GM21390 (cell line): ENCODE measurements around the gene PHOX2A.
A peak's percentile ranks its signal among the peaks of the same experiment; 100 is the strongest.
"Not testable (repeated sequence)": the region's sequence is repeated elsewhere in the genome, so short reads cannot be mapped to it uniquely, and the experiment has no call there.

ENCODE experiments used
- ATAC-seq: cut with Tn5 transposase; IDR thresholded peaks from one replicate; pipeline ENCODE4 v1.9.1; 2021; ENCODE audit not compliant: unreplicated experiment

The PHOX2A gene

GRCh38 chr11:72223615-72224563, 20.1 kb downstream of the PHOX2A start:
- peak; percentile 46 for ATAC-seq

- peak; percentile 64 for ATAC-seq
These were observed 20.9 kb downstream of the PHOX2A start for GRCh38 chr11:72222907-72223614.

- no peak for ATAC-seq
These were observed 21.7 kb downstream of the PHOX2A start for GRCh38 chr11:72222106-72222891.

GRCh38 chr11:72221386-72222075, 22.4 kb downstream of the PHOX2A start:
- no peak for ATAC-seq

- ATAC-seq, result no peak
These were observed 23.1 kb downstream of the PHOX2A start for GRCh38 chr11:72220696-72221363.

- ATAC-seq, result no peak
These were observed 25.7 kb downstream of the PHOX2A start for GRCh38 chr11:72218251-72218745.

GRCh38 chr11:72217841-72218240, 26.1 kb downstream of the PHOX2A start:
- no peak for ATAC-seq

GRCh38 chr11:72216638-72217037, 27.3 kb downstream of the PHOX2A start, which contains the start of gene FOLR2:
TSS of gene FOLR2 (plus strand) at chr11:72216794. CDS start at chr11:72218585, 1,791 bp downstream.
- no peak for ATAC-seq

- ATAC-seq, result no peak
These were observed 34.9 kb downstream of the PHOX2A start for GRCh38 chr11:72209101-72209500.

GRCh38 chr11:72208281-72208680, 35.7 kb downstream of the PHOX2A start:
- no peak for ATAC-seq

- not testable (repeated sequence) for ATAC-seq
These were observed 37.2 kb downstream of the PHOX2A start for GRCh38 chr11:72206794-72207193.

- no peak for ATAC-seq
These were observed 39.1 kb downstream of the PHOX2A start for GRCh38 chr11:72204886-72205285.

GRCh38 chr11:72203163-72203562, 40.8 kb downstream of the PHOX2A start:
- ATAC-seq, result no peak

- ATAC-seq, result no peak
These were observed 41.4 kb downstream of the PHOX2A start for GRCh38 chr11:72202571-72202970.

GRCh38 chr11:72201445-72201844, 42.5 kb downstream of the PHOX2A start:
- ATAC-seq, result not testable (repeated sequence)

- ATAC-seq, result no peak
These were observed 48.3 kb downstream of the PHOX2A start for GRCh38 chr11:72195518-72196270.

GRCh38 chr11:72191961-72192381, 52.0 kb downstream of the PHOX2A start, which contains the start of gene FOLR1:
TSS of gene FOLR1 (plus strand) at chr11:72192140. CDS start at chr11:72192174, 34 bp downstream.
- ATAC-seq, result no peak

GRCh38 chr11:72190631-72191071, 53.3 kb downstream of the PHOX2A start:
- ATAC-seq, result no peak
